Astrocyte (in vitro differentiated cells and primary cell): ENCODE data around the gene GNAO1. TPM values are rescaled to one million over a fixed set of nuclear protein-coding genes. Genes with fewer than 3 reads are reported as not detected.

ENCODE experiments used
- DNase-seq: peaks from one replicate; pipeline ENCODE4 v3.0.0-alpha.2; 2010; ENCODE audit warnings: low read depth
- FAIRE-seq: peaks from 2 replicates; lab custom pipeline; 2011; peaks lifted over from hg19 to GRCh38; lab: Jason Lieb, UNC
- H2AFZ ChIP-seq: 2 replicates; pipeline ENCODE4 v1.6.0; 2012; ENCODE audit warnings: low read depth, low read length, inconsistent platforms
- H3K27ac ChIP-seq: 2 replicates; pipeline ENCODE4 v1.5.1; 2011; ENCODE audit warnings: low read depth, low read length, inconsistent platforms
- H3K27me3 ChIP-seq: 2 replicates; pipeline ENCODE4 v1.6.0; 2011; ENCODE audit warnings: low read length, inconsistent platforms; ENCODE audit not compliant: insufficient read depth
- H3K36me3 ChIP-seq: 2 replicates; pipeline ENCODE4 v1.5.1; 2011; ENCODE audit warnings: low read length, inconsistent platforms; ENCODE audit not compliant: insufficient read depth
- H3K4me1 ChIP-seq: 2 replicates; pipeline ENCODE4 v1.5.1; 2011; ENCODE audit warnings: low read length, inconsistent platforms; ENCODE audit not compliant: insufficient read depth
- H3K4me2 ChIP-seq: 2 replicates; pipeline ENCODE4 v1.6.0; 2012; ENCODE audit warnings: low read length, inconsistent platforms
- H3K4me3 ChIP-seq: 2 replicates; pipeline ENCODE4 v1.5.1; 2011; ENCODE audit warnings: low read depth, mild to moderate bottlenecking, low read length, inconsistent platforms; ENCODE audit not compliant: insufficient read depth
- H3K79me2 ChIP-seq: 2 replicates; pipeline ENCODE4 v1.6.0; 2012; ENCODE audit warnings: mild to moderate bottlenecking, low read length, inconsistent platforms; ENCODE audit not compliant: insufficient read depth
- H3K9ac ChIP-seq: 2 replicates; pipeline ENCODE4 v1.6.0; 2012; ENCODE audit warnings: mild to moderate bottlenecking, low read length, inconsistent platforms
- H3K9me3 ChIP-seq: 2 replicates; pipeline ENCODE4 v1.5.1; 2012; ENCODE audit warnings: low read depth, mild to moderate bottlenecking, low read length, inconsistent platforms; ENCODE audit not compliant: insufficient read depth
- H4K20me1 ChIP-seq: 2 replicates; pipeline ENCODE4 v1.6.0; 2012; ENCODE audit warnings: low read length, inconsistent platforms; ENCODE audit not compliant: insufficient read depth
- H3K27ac Mint-ChIP-seq: one replicate; pipeline ENCODE4 v1.8.0; 2021; ENCODE audit warnings: mild to moderate bottlenecking, mixed read lengths; ENCODE audit not compliant: unreplicated experiment
- H3K27me3 Mint-ChIP-seq: one replicate; pipeline ENCODE4 v1.8.0; 2021; ENCODE audit warnings: low read depth, mixed read lengths; ENCODE audit not compliant: unreplicated experiment
- H3K36me3 Mint-ChIP-seq: one replicate; pipeline ENCODE4 v1.8.0; 2021; ENCODE audit warnings: low read depth, mixed read lengths; ENCODE audit not compliant: unreplicated experiment
- H3K4me1 Mint-ChIP-seq: one replicate; pipeline ENCODE4 v1.8.0; 2021; ENCODE audit warnings: low read depth, mixed read lengths; ENCODE audit not compliant: unreplicated experiment
- H3K4me3 Mint-ChIP-seq: one replicate; pipeline ENCODE4 v1.8.0; 2021; ENCODE audit warnings: mild to moderate bottlenecking, moderate library complexity, mixed read lengths; ENCODE audit not compliant: unreplicated experiment
- H3K9me3 Mint-ChIP-seq: one replicate; pipeline ENCODE4 v1.8.0; 2021; ENCODE audit warnings: mild to moderate bottlenecking, mixed read lengths; ENCODE audit not compliant: unreplicated experiment
- EZH2 ChIP-seq: IDR thresholded peaks from 2 replicates; pipeline ENCODE4 v1.6.1; 2012; ENCODE audit warnings: mild to moderate bottlenecking, low read length, inconsistent platforms; ENCODE audit not compliant: insufficient read depth
- total RNA-seq: library from RNA; stranded (reverse); gene quantifications from 2 replicates; pipeline ENCODE4 v1.2.1, GENCODE V29; 2021
- TF ChIP-seq, protein P1 (sequence below): IDR thresholded peaks from 2 replicates; pipeline ENCODE4 v1.5.1; 2011; ENCODE audit warnings: low read depth, mild to moderate bottlenecking, inconsistent platforms, low read length, moderate library complexity; ENCODE audit not compliant: insufficient read depth

The GNAO1 gene
- total RNA-seq, 1 donor from 2014 or later, result 1.7 TPM

DNA sequence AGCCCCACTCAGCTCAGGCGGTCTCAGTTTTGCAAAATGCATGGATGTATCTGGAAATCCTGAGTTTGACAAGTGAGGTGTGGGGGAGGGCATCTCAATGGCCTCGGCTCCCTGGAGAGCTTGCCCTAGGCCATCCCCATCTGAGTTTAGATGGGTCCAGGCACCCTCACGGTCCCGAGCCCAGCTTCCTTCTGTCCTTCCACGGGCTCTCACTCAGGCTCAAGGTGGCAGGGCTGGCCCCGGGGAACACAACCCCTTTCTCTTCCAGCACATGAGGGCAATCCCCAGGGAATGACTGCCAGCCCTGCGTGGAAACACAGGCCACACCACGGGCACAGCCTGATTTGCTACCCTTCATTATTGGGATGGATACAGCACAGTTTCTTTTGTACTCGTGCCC is 175.7 kb downstream of the GNAO1 start:
- TF ChIP-seq, protein P1, sequence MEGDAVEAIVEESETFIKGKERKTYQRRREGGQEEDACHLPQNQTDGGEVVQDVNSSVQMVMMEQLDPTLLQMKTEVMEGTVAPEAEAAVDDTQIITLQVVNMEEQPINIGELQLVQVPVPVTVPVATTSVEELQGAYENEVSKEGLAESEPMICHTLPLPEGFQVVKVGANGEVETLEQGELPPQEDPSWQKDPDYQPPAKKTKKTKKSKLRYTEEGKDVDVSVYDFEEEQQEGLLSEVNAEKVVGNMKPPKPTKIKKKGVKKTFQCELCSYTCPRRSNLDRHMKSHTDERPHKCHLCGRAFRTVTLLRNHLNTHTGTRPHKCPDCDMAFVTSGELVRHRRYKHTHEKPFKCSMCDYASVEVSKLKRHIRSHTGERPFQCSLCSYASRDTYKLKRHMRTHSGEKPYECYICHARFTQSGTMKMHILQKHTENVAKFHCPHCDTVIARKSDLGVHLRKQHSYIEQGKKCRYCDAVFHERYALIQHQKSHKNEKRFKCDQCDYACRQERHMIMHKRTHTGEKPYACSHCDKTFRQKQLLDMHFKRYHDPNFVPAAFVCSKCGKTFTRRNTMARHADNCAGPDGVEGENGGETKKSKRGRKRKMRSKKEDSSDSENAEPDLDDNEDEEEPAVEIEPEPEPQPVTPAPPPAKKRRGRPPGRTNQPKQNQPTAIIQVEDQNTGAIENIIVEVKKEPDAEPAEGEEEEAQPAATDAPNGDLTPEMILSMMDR, result no peak
- TF ChIP-seq EZH2, result no peak
- no peaks in the 10 kb centered on the region for H3K9me3 ChIP-seq
- H3K27ac Mint-ChIP-seq, result no peak overlapping the region
- peaks cover 18% of the 10 kb centered on the region for H3K36me3 Mint-ChIP-seq
- peaks cover 28% of the 10 kb centered on the region for H3K36me3 ChIP-seq
- H3K4me1 ChIP-seq, result peaks cover 2% of the 10 kb centered on the region
- FAIRE-seq (no peak), DNase-seq (no peak)
- H3K4me3 Mint-ChIP-seq, result no peak overlapping the region
- H3K79me2 ChIP-seq, result no peaks in the 10 kb centered on the region
- no peaks in the 10 kb centered on the region for H3K27me3 Mint-ChIP-seq
- H3K9ac ChIP-seq, result no peak overlapping the region
- H3K4me1 Mint-ChIP-seq, result peaks cover 2% of the 10 kb centered on the region
- no peak overlapping the region for H3K27ac ChIP-seq
- H3K9me3 Mint-ChIP-seq, result no peaks in the 10 kb centered on the region
- H3K4me3 ChIP-seq, result no peak overlapping the region
- peaks cover 12% of the 10 kb centered on the region for H4K20me1 ChIP-seq
- no peak overlapping the region for H3K4me2 ChIP-seq
- no peaks in the 10 kb centered on the region for H3K27me3 ChIP-seq
- H2AFZ ChIP-seq, result no peak overlapping the region

DNA sequence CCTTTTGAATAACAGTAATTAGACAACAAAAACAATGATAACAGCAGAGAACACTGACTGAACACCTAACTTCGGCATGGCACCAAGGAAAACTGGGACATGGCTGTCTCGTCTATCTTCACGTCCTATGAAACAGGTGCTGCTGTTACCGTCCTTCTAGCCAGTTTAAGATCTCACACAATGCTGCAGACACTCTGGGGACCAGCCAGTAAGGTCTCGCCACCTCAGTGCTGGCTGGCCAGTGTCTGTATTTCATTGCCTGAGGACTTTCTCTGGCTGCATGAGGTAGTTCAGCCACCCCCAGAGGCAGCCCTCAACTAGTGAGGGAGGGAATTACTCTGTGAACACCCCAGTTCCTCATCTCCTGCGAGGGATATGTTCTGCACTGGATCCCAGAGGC is 176.5 kb downstream of the GNAO1 start:
- FAIRE-seq, result no peak
- Mint-ChIP-seq H3K36me3 (peaks cover 18% of the 10 kb centered on the region), H3K4me3 (no peak overlapping the region), H3K27me3 (no peaks in the 10 kb centered on the region), H3K9me3 (no peaks in the 10 kb centered on the region), H3K27ac (no peak overlapping the region), H3K4me1 (peaks cover 2% of the 10 kb centered on the region)
- no peaks in the 10 kb centered on the region for H3K27me3 ChIP-seq
- no peak for DNase-seq
- H3K9me3 ChIP-seq, result no peaks in the 10 kb centered on the region
- H3K4me3 ChIP-seq, result no peak overlapping the region
- H3K27ac ChIP-seq, result no peak overlapping the region
- H3K36me3 ChIP-seq, result peaks cover 20% of the 10 kb centered on the region
- no peak overlapping the region for H3K9ac ChIP-seq
- H3K4me1 ChIP-seq, result peaks cover 2% of the 10 kb centered on the region
- peaks cover 12% of the 10 kb centered on the region for H4K20me1 ChIP-seq
- no peak for TF ChIP-seq EZH2
- TF ChIP-seq, protein P1, result no peak
- H3K4me2 ChIP-seq, result no peak overlapping the region
- H3K79me2 ChIP-seq, result no peaks in the 10 kb centered on the region
- H2AFZ ChIP-seq, result no peak overlapping the region

DNA sequence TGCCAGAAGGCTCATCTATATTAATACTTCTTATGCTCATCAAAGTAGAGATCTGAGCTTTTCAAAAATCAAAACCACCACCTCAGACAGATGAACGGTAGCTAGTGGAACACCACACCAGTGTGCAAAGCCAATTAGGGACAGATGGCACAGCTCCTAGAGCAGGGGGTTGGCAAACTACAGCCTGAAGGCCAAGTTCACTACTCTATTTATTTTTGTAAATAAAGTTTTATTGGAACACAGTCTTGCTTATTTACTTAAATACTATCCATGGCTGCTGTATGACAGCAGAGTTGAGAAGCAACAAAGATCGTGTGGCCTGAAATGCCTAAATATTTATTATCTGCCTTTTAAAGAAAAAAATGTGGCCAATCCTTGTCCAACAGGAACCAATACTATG is 177.3 kb downstream of the GNAO1 start:
- Histone ChIP-seq H3K79me2 (peaks cover 5% of the 10 kb centered on the region), H3K36me3 (peaks cover 13% of the 10 kb centered on the region), H4K20me1 (peaks cover 20% of the 10 kb centered on the region), H3K4me2 (no peak overlapping the region), H3K4me3 (no peak overlapping the region), H2AFZ (no peak overlapping the region), H3K4me1 (peaks cover 2% of the 10 kb centered on the region), H3K9ac (no peak overlapping the region), H3K27ac (no peak overlapping the region), H3K27me3 (no peaks in the 10 kb centered on the region), H3K9me3 (no peaks in the 10 kb centered on the region)
- H3K27ac Mint-ChIP-seq, result no peak overlapping the region
- H3K27me3 Mint-ChIP-seq, result no peaks in the 10 kb centered on the region
- H3K4me3 Mint-ChIP-seq, result no peak overlapping the region
- TF ChIP-seq, protein P1, result no peak
- TF ChIP-seq EZH2, result no peak
- DNase-seq (no peak), FAIRE-seq (no peak)
- peaks cover 13% of the 10 kb centered on the region for H3K36me3 Mint-ChIP-seq
- H3K9me3 Mint-ChIP-seq, result no peaks in the 10 kb centered on the region
- peaks cover 2% of the 10 kb centered on the region for H3K4me1 Mint-ChIP-seq
